GM18519 (cell line): ENCODE results near the gene CBX5.
"Not testable (repeated sequence)": the region's sequence is repeated elsewhere in the genome, so short reads cannot be mapped to it uniquely, and the experiment has no call there.

Experiments used
- ATAC-seq: cut with Tn5 transposase; IDR thresholded peaks from one replicate; pipeline ENCODE4 v1.9.1; 2021; ENCODE audit warnings: mild to moderate bottlenecking, moderate library complexity; ENCODE audit not compliant: unreplicated experiment, low FRiP score

The CBX5 gene

DNA sequence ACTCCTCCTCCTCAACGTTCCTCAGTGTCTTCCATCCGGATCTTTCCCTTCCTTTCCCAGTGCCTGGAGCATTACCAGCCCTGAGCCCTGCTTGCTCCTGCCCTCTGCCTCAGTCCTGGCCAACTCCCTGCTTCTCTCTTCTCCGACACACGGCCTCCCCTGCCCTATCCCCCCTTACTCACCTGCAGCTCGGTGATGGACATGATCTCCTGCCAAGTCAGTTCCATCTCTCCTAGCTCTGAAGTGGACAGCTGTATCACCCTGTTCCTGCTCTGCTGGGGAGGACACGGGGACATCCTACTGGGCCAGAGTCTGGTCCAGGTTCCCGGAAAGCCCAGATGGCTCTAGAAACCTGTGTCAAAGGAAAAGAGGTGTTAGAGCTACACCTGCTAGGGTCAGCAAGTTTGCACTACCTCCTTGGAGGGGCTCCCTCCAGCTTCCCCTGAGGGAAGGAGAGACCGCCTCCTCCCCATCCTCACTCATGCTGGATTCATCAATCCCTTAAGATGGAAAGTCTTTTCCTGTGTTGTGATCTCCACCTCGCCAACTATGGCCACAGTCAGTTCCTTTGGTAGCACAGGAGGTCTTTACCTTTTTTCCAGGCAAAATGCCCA is 15.1 kb upstream of the CBX5 start:
- ATAC-seq = no peak

DNA sequence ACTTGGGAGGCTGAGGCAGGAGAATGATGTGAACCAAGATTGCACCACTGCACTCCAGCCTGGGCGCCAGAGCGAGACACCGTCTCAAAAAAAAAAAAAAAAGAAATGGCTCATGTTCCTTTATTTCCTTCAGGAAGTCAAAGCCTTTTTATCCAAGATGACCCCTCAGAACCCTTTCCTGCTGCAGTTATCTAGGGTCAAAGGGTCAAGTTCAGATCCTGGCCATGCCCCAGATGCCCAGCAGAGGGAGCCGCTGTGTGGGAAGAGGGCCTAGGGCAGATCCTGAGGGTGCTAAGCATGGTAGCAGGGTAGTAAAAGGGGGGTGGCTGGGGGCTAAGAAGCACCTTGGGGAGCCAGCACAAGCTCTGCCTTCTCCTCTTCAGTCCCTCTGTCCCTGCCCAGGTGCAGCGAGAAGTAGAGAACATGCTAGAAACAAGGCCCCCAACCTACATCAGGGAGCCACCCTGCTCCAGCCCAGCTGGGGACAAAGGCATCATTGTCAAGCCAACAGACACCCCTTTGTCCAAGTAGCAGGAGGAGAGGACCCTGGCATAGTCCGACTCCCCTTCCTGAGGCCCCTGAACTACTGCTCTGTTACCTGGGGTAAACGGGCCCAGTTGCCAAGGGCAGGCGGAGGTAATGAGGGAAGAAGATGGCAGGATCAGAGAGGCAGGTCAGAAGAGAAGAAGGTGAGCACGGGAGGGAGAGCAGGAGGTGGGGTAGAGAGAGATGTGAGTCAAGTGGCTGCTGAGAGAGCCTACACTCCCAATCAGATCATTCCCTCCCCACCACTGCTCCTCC is 14.4 kb upstream of the CBX5 start:
- no peak for ATAC-seq

DNA sequence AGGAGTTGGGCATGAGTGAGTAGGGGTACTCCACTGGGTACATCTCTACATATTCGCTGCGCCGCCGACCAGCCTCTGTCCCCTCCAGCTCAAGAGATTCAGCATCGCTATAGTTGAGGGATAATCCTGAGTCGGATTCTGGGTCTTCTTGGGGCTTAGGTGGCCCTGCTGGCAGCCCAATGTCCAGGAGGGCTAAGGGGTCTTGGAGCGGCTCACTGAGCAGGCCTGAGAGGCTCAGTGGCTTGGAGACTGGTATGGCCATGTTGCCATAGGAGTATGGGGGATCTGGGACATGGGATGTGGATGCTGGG is 13.0 kb upstream of the CBX5 start:
- ATAC-seq = no peak

DNA sequence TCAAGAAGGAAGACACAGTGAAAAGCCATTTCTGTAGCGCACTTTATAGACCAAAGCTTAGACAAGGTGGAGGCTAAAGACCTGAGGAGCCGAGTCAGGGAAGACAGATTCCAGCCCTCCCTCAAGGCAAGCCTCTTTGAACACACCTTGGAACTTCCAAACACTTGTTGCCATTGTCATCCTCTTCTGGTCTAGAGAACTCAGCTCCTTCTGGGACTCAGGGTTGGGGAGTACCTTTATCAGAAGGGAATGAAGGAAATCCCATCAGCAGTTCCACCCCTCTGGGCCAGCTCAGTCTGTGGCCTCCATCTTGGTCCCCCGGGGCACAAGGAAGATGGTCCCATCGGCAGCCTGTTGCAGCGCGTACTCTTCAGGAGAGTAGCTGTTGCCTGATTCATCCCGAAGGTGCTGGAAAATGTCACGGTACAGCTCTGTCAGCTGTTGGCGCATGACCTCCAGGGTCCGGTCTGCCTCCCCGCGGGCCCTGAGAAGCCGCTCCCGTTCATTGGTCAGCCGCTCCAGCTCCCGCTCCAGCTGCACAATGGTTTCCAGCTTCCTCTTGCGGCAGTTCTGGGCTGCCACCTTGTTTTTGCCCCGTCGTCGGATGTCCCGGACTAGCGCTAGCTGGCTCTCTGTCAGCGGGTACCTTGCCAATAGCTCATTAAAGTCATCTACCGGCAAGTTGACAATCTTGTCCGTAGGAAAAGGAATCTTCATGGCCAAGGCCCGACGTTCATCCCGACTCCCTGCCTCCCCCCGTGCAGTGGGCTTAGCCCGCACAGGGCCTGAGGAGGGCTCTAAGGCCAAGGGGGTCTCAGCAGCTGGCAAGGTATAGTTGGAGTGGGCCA is 12.4 kb upstream of the CBX5 start:
- ATAC-seq = no peak

DNA sequence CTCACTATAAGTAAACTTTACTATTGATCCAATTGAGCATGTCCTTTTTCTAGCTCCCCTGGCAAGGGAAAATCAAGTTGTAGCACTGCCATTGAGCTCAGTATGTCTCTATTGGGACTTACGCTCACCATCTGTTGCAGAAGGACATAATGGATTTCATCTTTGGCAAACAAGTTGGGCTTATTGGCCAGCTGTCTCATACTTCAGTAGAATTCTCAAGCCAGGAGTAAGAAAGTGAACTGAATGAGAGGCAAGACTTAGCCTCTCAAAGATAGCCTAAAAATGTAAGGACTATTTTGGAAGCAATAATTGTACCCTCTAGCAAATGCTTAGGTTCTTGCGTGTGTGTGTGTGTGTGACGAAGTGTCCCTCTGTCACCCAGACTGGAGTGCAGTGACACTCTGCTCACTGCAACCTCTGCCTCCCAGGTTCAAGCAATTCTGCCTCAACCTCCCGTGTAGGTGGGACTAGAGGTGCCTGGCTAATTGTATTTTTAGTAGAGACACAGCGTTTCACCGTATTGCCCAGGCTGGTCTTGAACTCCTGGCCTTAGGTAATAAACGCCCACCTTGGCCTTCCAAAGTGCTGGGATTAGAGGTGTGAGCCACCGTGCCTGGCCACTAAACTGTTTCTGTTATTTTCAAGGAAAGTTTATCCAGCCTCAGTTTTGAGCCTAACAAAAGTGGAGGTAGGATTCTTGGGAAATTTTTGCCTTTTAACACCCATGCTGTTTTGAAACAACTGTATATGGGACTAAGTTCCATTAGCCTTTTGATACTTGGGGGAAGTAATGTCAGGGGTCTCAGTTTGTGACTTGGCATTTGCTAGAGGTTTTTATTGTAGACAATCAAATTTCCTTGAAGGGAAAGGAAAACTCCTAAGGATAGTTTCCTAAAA is 7.6 kb upstream of the CBX5 start:
- no peak for ATAC-seq

DNA sequence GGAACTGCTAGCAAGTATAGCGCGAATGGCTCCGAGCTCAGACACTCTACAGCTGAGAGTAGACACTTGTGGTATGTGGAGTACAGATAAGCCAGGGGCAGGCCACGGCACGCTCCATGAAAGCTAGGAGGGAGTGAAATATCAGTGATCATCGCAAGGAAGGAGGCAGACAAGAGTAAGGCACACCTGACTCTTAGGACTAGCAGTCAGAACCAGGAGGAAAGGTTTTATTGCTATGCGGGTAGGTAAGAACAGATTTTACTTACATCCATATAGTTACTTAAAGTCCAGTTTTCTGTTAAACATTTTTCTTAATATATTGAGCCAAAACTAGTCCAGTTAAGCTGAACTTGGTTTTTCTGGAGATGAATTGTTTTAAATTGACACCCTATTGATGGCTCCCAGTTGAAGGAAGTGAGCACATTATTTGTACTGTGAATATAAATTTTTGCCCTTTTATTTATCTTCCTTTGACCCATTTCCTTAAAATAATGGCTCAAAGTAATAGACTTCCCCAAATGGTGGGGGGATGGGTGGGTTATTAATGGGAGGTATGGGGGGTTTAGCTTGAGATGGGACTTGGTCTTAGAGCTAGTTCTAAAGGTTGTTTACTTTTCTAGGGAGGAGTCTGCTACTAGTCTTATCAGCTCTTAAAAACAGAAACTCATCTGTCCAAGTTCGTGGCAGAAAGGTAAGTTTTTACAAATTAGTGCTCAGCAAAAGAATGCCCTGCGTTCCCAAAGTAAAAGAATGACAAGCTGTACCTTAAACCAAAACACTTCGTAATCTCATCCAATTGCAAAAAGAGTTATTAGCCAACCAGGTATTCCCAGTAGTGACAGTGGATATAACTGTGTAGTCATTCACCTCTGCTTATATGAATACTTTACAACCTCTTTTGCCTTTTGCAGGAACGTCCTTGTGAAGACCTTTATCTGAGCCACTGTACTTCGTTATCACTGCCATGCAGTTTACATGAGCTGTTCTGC is 6.4 kb upstream of the CBX5 start:
- ATAC-seq = no peak

DNA sequence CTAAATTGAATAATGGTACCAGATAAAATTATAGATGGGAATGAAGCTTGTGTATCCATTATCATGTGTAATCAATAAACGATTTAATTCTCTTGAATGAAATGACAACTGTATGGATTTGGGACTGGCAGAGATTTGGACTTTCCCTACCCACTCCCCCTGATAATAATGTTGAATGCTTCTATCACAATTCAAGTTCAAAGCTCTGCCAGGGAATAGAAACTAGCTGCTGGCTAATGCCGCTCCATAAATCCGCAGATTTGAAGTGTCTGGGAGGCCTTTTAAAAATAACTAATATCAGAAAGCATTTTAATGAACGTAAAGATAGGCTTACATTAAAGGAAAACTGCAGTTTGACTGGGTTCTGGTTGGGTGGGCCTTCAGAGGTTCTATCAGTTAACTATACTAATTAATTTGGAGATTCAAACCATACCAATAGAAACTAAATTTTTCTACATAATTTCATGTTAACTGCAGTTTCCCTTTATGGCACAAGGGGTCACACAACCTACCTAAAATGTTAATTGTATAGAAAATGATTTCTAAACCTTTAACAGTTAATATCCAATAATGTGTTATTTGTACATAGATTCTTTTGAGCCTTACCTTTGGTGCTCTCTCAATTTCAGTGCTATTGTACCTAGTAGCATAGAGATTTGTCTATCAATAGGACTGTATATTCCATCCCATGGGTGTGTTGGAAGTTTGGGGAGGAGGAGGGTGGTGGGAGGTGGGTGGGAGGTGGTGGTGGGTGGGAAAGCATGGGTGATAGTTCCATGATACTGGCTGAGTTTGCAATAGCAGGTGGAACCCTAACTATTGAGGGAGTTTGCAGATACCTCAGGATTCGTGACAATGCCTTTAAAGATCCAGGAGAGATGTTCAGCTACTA is 5.5 kb upstream of the CBX5 start:
- no peak for ATAC-seq

DNA sequence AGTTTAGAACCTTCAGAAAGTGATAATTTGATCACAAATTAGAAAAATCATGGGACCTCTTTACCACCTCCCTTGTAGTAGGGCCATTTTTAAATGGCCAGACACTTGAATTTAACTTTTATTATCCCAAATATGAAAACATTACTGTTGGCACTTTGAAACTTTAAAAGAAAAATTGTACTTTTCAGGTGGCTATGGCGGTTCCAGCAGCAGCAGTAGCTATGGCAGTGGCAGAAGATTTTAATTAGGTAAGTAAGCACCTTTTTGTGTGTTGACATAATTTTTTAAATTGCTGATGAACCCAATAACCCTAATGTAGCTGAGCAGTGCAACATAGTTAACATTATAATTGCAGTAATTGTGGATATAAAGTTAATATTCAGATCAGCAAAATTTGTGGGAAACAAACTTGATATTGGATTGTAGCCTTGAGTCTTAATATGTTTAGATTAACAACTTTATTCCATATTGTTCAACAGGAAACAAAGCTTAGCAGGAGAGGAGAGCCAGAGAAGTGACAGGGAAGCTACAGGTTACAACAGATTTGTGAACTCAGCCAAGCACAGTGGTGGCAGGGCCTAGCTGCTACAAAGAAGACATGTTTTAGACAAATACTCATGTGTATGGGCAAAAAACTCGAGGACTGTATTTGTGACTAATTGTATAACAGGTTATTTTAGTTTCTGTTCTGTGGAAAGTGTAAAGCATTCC is 4.3 kb upstream of the CBX5 start:
- not testable (repeated sequence) for ATAC-seq

DNA sequence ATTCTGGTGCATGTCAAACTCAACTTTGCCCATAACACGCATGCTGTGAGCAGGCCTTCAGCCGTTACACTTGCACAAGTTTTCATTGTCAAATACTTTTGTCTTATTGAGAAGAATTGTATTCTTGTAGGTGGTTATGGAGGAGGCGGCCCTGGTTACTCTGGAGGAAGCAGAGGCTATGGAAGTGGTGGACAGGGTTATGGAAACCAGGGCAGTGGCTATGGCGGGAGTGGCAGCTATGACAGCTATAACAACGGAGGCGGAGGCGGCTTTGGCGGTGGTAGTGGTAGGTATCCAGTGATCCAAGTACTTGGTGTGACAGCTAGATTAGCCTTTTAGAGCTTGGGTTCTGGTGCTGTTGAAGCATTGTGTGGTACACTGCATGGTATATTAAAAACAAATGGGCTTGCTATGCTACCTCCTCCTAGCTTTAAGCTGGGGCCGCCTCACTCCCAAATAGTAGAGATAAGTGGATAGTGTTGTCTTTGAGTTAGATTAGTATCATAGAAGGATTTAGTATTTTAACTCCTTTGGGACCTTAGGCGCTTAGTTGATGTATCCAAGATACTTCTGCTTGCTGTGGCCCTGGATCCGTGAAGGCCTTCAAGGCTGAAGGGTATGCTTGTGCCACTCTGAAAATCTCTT is 3.1 kb upstream of the CBX5 start:
- no peak for ATAC-seq

DNA sequence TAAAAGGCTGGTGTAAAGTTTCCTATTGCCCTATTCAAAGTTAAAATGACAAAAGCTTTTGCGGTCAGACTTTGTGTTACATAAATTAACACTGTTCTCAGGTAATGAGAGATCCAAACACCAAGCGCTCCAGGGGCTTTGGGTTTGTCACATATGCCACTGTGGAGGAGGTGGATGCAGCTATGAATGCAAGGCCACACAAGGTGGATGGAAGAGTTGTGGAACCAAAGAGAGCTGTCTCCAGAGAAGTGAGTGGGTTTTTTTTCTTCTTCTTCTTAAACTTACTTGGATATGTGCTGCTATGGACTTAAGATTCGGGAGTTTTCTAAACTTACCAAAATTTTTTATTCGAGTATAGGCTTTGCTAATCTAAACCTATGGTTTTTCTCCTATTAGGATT is 1.8 kb upstream of the CBX5 start:
- ATAC-seq = not testable (repeated sequence)

DNA sequence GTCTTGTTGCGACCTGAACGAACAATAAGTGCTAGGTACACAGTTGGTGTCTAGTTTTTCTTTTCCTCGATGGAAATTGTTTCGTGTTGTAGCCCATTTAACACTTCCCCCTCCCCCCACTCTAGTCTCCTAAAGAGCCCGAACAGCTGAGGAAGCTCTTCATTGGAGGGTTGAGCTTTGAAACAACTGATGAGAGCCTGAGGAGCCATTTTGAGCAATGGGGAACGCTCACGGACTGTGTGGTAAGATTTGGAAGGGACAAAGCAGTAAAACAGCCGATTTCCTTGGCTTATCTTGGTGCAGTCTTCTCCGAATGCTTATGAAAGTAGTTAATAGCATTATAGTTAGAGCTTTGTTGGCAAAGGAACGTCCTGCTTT is 1.3 kb upstream of the CBX5 start:
- not testable (repeated sequence) for ATAC-seq

DNA sequence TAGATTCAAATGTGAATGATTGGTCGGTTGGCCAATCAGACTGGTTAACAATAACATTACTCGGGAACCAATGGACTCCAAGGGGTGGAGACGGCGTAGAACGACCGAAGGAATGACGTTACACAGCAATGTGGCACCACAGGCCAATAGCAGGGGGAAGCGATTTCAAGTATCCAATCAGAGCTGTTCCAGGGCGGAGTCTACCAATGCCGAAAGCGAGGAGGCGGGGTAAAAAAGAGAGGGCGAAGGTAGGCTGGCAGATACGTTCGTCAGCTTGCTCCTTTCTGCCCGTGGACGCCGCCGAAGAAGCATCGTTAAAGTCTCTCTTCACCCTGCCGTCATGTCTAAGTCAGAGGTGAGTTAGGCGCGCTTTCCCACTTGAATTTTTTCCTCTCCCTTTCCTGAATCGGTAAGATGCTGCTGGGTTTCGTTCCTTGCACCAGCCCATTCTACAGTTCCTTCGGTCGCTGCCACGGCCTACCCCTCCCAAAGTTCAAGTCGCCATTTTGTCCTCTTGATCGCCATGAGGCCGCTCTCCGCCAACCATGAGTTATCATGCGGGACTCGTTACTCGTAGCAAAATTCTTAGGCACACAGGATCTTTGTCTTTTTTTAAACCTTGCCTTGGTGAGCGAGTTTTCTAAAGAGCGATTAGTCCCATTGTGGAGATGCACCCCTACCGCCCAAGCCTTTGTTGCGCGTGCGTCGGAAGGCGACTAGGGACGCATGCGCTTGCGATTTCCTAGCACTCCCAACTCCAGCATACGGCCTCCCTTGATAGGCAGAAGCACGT is 742 bp upstream of the CBX5 start, which contains the start of gene HNRNPA1:
HNRNPA1 (plus strand) TSS at position 259 of the 793 bp plus-strand sequence; CDS start at position 341, 82 bp downstream.
- peak; percentile 89 for ATAC-seq

DNA sequence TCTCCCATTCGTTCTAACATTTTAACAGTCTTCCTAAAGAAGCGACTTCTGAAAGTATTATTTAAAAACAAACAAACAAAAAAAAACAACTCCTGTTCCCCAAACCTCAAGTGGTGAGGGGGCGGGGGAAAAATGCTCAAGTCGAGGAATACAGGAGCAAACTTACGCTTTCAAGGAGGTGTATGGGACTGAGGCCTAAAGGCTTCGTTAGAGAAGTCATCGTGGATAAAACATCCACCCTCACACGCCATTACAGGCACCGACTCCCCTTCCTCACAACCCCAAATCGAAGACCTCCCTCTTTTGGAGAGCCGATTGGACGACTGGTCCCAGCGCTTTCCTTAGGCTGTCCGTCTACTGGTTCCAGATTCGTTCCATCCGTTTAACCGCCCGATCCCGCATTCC is 693 bp downstream of the CBX5 start:
- no peak for ATAC-seq

DNA sequence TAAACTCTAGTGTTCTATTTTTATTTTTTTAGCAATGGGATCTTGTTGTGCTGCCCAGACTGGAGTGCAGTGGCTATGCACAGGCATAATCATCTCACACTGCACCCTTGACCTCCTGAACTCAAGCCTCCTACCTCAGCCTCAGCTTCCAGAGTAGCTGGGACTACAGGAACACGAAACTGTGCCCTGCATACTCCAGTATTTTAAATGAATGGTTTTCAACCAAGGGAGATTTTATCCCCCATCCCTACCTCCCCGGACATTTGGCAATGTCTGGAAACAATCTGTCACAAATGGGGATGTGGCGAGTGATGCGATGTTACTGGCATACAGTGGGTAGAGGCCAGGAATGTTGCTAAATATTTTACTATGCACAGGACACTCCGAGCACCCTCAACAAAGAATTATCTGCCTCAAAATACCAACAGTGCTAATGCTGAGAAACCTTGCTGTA is 2.1 kb downstream of the CBX5 start:
- ATAC-seq = no peak

DNA sequence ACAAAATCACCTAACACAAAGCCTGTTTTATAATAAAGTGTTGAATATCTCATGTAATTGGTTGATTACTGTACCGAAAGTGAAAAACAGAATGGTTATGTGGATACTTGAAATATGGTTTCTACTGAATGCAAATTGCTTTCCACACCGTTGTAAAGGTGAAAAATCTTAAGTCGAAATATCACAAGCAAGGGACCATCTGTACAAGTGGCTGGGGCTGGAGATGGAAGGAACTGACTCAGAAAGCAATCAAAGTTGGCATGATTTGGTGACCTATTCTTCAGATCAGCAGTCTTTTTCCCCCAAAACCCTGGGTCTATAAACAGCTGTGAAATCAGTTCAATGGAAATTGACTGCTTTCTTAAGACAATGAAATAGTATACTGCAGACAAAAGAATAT is 3.6 kb downstream of the CBX5 start:
- no peak for ATAC-seq

DNA sequence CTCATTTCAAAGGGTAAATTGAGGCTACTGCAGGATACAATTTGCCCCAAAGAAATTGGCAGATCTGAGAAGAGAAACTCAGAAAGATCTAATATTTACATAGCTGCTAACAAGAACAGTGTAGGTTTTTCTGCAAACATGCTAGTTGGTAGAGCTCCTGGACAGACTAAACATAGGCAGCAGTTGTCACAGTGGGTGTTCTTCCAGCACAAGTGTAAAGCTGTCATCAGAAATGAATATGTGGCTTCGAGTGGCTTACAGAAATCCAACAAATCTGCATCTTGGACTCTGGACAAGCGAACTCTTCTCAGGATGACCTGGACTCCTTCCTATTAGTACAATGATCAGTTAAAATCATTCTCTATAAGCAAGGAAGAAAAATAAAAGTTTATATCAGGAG is 5.9 kb downstream of the CBX5 start:
- ATAC-seq = no peak
